HepG2 (cell line): Measurements from ENCODE around the gene SPDYE2B.
"Not testable (repeated sequence)": the region's sequence is repeated elsewhere in the genome, so short reads cannot be mapped to it uniquely, and the experiment has no call there.

Experiments
- BRF2 ChIP-seq: sonication (generic); formaldehyde crosslinking; IDR thresholded peaks from 2 replicates; pipeline ENCODE4 v1.8.1; 2022; ENCODE audit warnings: mild to moderate bottlenecking, missing genetic modification reagents
- CBX5 ChIP-seq: sonication (generic); formaldehyde crosslinking; IDR thresholded peaks from 2 replicates; pipeline ENCODE4 v1.4.0; 2020; ENCODE audit warnings: missing genetic modification reagents, borderline replicate concordance
- CTCF ChIP-seq: sonication (generic); formaldehyde crosslinking; IDR thresholded peaks from 2 replicates; pipeline ENCODE4 v1.5.0; 2020; ENCODE audit warnings: mild to moderate bottlenecking, missing genetic modification reagents, moderate library complexity
- PHF8 ChIP-seq: sonication (generic); formaldehyde crosslinking; IDR thresholded peaks from 2 replicates; pipeline ENCODE4 v1.5.0; 2020; ENCODE audit warnings: missing genetic modification reagents
- SRSF1 ChIP-seq: fragments of 200-400 bp; formaldehyde crosslinking; optimal IDR thresholded peaks from 2 replicates; pipeline ENCODE3; 2017; ENCODE audit warnings: mild to moderate bottlenecking, low read depth, low read length, moderate library complexity
- TF ChIP-seq, protein P1 (sequence below): sonication (generic); formaldehyde crosslinking; IDR thresholded peaks from 2 replicates; pipeline ENCODE4 v1.4.0; 2020; ENCODE audit warnings: mild to moderate bottlenecking, missing genetic modification reagents

GRCh38 chr7:102611675-102612325, 38.3 kb upstream of the SPDYE2B start:
- not testable (repeated sequence) for TF ChIP-seq CTCF (CRISPR knock-in tag); SRSF1; BRF2 (CRISPR knock-in tag); CBX5 (CRISPR knock-in tag); PHF8
- TF ChIP-seq, protein P1, sequence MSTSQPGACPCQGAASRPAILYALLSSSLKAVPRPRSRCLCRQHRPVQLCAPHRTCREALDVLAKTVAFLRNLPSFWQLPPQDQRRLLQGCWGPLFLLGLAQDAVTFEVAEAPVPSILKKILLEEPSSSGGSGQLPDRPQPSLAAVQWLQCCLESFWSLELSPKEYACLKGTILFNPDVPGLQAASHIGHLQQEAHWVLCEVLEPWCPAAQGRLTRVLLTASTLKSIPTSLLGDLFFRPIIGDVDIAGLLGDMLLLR (CRISPR knock-in tag): not testable (repeated sequence)
